H1 (cell line): ENCODE measurements around the gene FHL1. TPM values are rescaled to one million over a fixed set of nuclear protein-coding genes. Genes with fewer than 3 reads are reported as not detected.

ENCODE experiments used
- CTCF ChIA-PET: fragments of 300-600 bp; sonication (Branson Sonifier 250); formaldehyde crosslinking; loops from one replicate; lab custom pipeline; 2021; ENCODE audit not compliant: partially characterized antibody; lab: Charles Lee
- POLR2A ChIA-PET: fragments of 300-600 bp; sonication (Branson Sonifier 250); formaldehyde crosslinking; loops from one replicate; lab custom pipeline; 2021; ENCODE audit warnings: inconsistent platforms; ENCODE audit not compliant: partially characterized antibody; lab: Charles Lee
- DNase-seq, 2 experiments: peaks; one replicate each; pipeline versions ENCODE4 v3.0.0 to v3.0.0-alpha.2; 2010 to 2022; ENCODE audit warnings: low spot score in 2 of 2, low read depth in 1 of 2, mixed read lengths in 1 of 2
- FAIRE-seq: peaks from 2 replicates; lab custom pipeline; 2011; peaks lifted over from hg19 to GRCh38; lab: Jason Lieb, UNC
- H2AFZ ChIP-seq: 2 replicates; pipeline ENCODE4 v1.8.1; 2012; ENCODE audit warnings: low read length, inconsistent platforms
- H2AK5ac ChIP-seq: 2 replicates; pipeline ENCODE4 v1.6.1; 2013; ENCODE audit warnings: low read depth, low read length
- H2BK120ac ChIP-seq: replicated peaks from 2 replicates; pipeline ENCODE3; 2013; ENCODE audit warnings: low read depth, low read length, inconsistent platforms
- H2BK12ac ChIP-seq: 2 replicates; pipeline ENCODE4 v1.6.1; 2013; ENCODE audit warnings: low read depth, low read length
- H2BK15ac ChIP-seq: 2 replicates; pipeline ENCODE4 v1.6.1; 2013; ENCODE audit warnings: low read length
- H2BK20ac ChIP-seq: 2 replicates; pipeline ENCODE4 v1.6.1; 2013; ENCODE audit warnings: low read length
- H2BK5ac ChIP-seq: 2 replicates; pipeline ENCODE4 v1.6.1; 2013; ENCODE audit warnings: low read depth, low read length
- H3K14ac ChIP-seq: 2 replicates; pipeline ENCODE4 v1.6.1; 2013; ENCODE audit warnings: inconsistent platforms; ENCODE audit not compliant: insufficient read length
- H3K18ac ChIP-seq: 2 replicates; pipeline ENCODE4 v1.6.1; 2013; ENCODE audit warnings: low read length; ENCODE audit errors: extremely low read depth
- H3K23ac ChIP-seq: 2 replicates; pipeline ENCODE4 v1.6.1; 2013; ENCODE audit warnings: inconsistent platforms; ENCODE audit not compliant: insufficient read length
- H3K23me2 ChIP-seq: 2 replicates; pipeline ENCODE4 v1.6.1; 2013; ENCODE audit warnings: low read depth, low read length
- H3K27ac ChIP-seq: 2 replicates; pipeline ENCODE4 v1.6.1; 2011; ENCODE audit warnings: low read depth, low read length, inconsistent platforms
- H3K27me3 ChIP-seq, 4 experiments: replicated peaks in 1 of 4; 1 replicate in 1 of 4; 2 replicates in 3 of 4; pipeline versions ENCODE4 v1.6.1 to v1.8.1; 2011 to 2013; ENCODE audit warnings: low read length in 3 of 4, mild to moderate bottlenecking in 3 of 4, inconsistent platforms in 2 of 4, mixed read lengths in 2 of 4, moderate library complexity in 1 of 4; ENCODE audit not compliant: control insufficient read depth in 3 of 4, insufficient read depth in 3 of 4; ENCODE audit errors: extremely low read depth in 1 of 4
- H3K36me3 ChIP-seq, 4 experiments: 2 replicates each; pipeline versions ENCODE4 v1.6.1 to v1.8.1; 2011 to 2013; ENCODE audit warnings: mild to moderate bottlenecking in 4 of 4, low read length in 3 of 4, moderate library complexity in 2 of 4, control low read depth in 1 of 4, inconsistent platforms in 1 of 4; ENCODE audit not compliant: insufficient read depth in 4 of 4, control insufficient read depth in 2 of 4
- H3K4ac ChIP-seq: replicated peaks from 2 replicates; pipeline ENCODE3; 2013; ENCODE audit warnings: low read length, low read depth, mixed read lengths, inconsistent platforms; ENCODE audit not compliant: insufficient read length
- H3K4me1 ChIP-seq, 4 experiments: replicated peaks in 1 of 4; 1 replicate in 1 of 4; 2 replicates in 3 of 4; pipeline versions ENCODE4 v1.6.1 to v1.8.1; 2011 to 2013; ENCODE audit warnings: low read length in 3 of 4, inconsistent platforms in 2 of 4, mixed read lengths in 1 of 4; ENCODE audit not compliant: insufficient read depth in 4 of 4, control insufficient read depth in 3 of 4
- H3K4me2 ChIP-seq, 2 experiments: 2 replicates each; pipeline versions ENCODE4 v1.6.1 to v1.8.1; 2011 to 2013; ENCODE audit warnings: low read depth in 2 of 2, low read length in 2 of 2, control low read depth in 1 of 2, inconsistent platforms in 1 of 2, mild to moderate bottlenecking in 1 of 2; ENCODE audit not compliant: insufficient read depth in 1 of 2
- H3K4me3 ChIP-seq, 4 experiments: fragments of 200-600, 300-600 bp in 1 of 4; sonication (generic), shearing (Covaris generic), sonication (Bioruptor Twin) in 1 of 4; 2 replicates each; pipeline versions ENCODE4 v1.5.1 to v1.8.1; 2011 to 2016; ENCODE audit warnings: low read length in 4 of 4, low read depth in 3 of 4, control low read depth in 2 of 4, inconsistent platforms in 2 of 4, mild to moderate bottlenecking in 2 of 4, mixed read lengths in 1 of 4, moderate library complexity in 1 of 4; ENCODE audit not compliant: insufficient read depth in 2 of 4; ENCODE audit errors: extremely low read depth in 1 of 4
- H3K56ac ChIP-seq: replicated peaks from 2 replicates; pipeline ENCODE3; 2013; ENCODE audit warnings: low read depth, mild to moderate bottlenecking, mixed read lengths, low read length, inconsistent platforms; ENCODE audit not compliant: insufficient read length
- H3K79me1 ChIP-seq: 2 replicates; pipeline ENCODE4 v1.6.1; 2013; ENCODE audit warnings: low read depth, low read length, control low read depth
- H3K79me2 ChIP-seq, 2 experiments: 2 replicates each; pipeline versions ENCODE4 v1.6.1 to v1.8.1; 2012 to 2013; ENCODE audit warnings: low read length in 2 of 2, mild to moderate bottlenecking in 2 of 2, inconsistent platforms in 1 of 2; ENCODE audit not compliant: insufficient read depth in 2 of 2, control insufficient read depth in 1 of 2
- H3K9ac ChIP-seq, 4 experiments: replicated peaks in 1 of 4; 1 replicate in 1 of 4; 2 replicates in 3 of 4; pipeline versions ENCODE4 v1.6.1 to v1.8.1; 2011 to 2013; ENCODE audit warnings: low read depth in 3 of 4, low read length in 3 of 4, control low read depth in 2 of 4, mild to moderate bottlenecking in 2 of 4, moderate library complexity in 2 of 4, inconsistent platforms in 1 of 4; ENCODE audit errors: extremely low read depth in 1 of 4
- H3K9me3 ChIP-seq, 2 experiments: 2 replicates each; pipeline versions ENCODE4 v1.6.1 to v1.8.1; 2012 to 2013; ENCODE audit warnings: mild to moderate bottlenecking in 2 of 2, moderate library complexity in 2 of 2, control low read depth in 1 of 2, inconsistent platforms in 1 of 2, low read depth in 1 of 2, low read length in 1 of 2, mixed read lengths in 1 of 2; ENCODE audit not compliant: insufficient read depth in 2 of 2
- H4K20me1 ChIP-seq, 2 experiments: replicated peaks in 1 of 2; 2 replicates each; pipeline versions ENCODE3 to v1.8.1; 2011 to 2013; ENCODE audit warnings: inconsistent platforms in 2 of 2, low read length in 2 of 2, mild to moderate bottlenecking in 1 of 2; ENCODE audit not compliant: insufficient read depth in 2 of 2, control insufficient read depth in 1 of 2
- H4K5ac ChIP-seq: 2 replicates; pipeline ENCODE4 v1.6.1; 2013; ENCODE audit warnings: low read length, low read depth, mixed read lengths, inconsistent platforms; ENCODE audit not compliant: insufficient read length
- H4K8ac ChIP-seq: 2 replicates; pipeline ENCODE4 v1.8.0; 2013; ENCODE audit warnings: mild to moderate bottlenecking, moderate library complexity, low read length, inconsistent platforms; ENCODE audit not compliant: insufficient read depth; ENCODE audit errors: extremely low read depth
- H4K91ac ChIP-seq: replicated peaks from 2 replicates; pipeline ENCODE3; 2013; ENCODE audit warnings: low read length, mixed read lengths, inconsistent platforms; ENCODE audit not compliant: insufficient read length
- KDM4A ChIP-seq: IDR thresholded peaks from one replicate; pipeline ENCODE4 v1.7.1; 2012; ENCODE audit warnings: low read depth, mild to moderate bottlenecking, moderate library complexity, low read length, inconsistent platforms; ENCODE audit not compliant: severe bottlenecking
- RBBP5 ChIP-seq: IDR thresholded peaks from 2 replicates; pipeline ENCODE4 v1.7.1; 2012; ENCODE audit warnings: low read depth, mild to moderate bottlenecking, inconsistent platforms, low read length, moderate library complexity, borderline replicate concordance
- SP4 ChIP-seq: IDR thresholded peaks from 2 replicates; pipeline ENCODE4 v1.6.1; 2012; ENCODE audit warnings: low read length, inconsistent platforms
- WGBS, 2 experiments: shearing (Covaris generic) in 1 of 2; methylation state at CpG; one replicate each; pipeline versions ENCODE4 v1.1.6 to v1.1.7; 2013 to 2015; ENCODE audit warnings: low lambda C conversion rate in 2 of 2, mixed read lengths in 2 of 2, inconsistent platforms in 1 of 2, low coverage in 1 of 2, missing lambda C conversion rate in 1 of 2; ENCODE audit not compliant: insufficient replicate concordance in 2 of 2, insufficient coverage in 1 of 2, insufficient read length in 1 of 2; ENCODE audit errors: extremely low coverage in 1 of 2, missing lambda C conversion rate in 1 of 2; 5-methylcytosine and 5-hydroxymethylcytosine counted together
- long read RNA-seq, 2 experiments: library from RNA in 1 of 2; library from capped mRNA in 1 of 2; stranded (forward); transcript quantifications; one replicate each; pipeline ENCODE4 v2.0.0, GENCODE V29; 2021; ENCODE audit warnings: inconsistent platforms in 1 of 2
- polyA minus RNA-seq, 3 experiments: library from RNA; depleted of rRNA, polyadenylated mRNA; stranded (reverse); fragments of >200 nt; gene quantifications; 1 replicate in 2 of 3; 2 replicates in 1 of 3; pipeline ENCODE4 v1.2.3, GENCODE V29; 2011
- polyA plus RNA-seq, 7 experiments: library from polyadenylated mRNA; depleted of rRNA in 3 of 7; stranded (reverse) in 5 of 7; unstranded in 2 of 7; fragments of >200 nt in 5 of 7; fragments of 200-250 nt in 2 of 7; gene quantifications; 1 replicate in 5 of 7; 2 replicates in 1 of 7; 4 replicates in 1 of 7; pipeline versions ENCODE4 v1.2.1 to v1.2.3, GENCODE V29; 2011 to 2013; ENCODE audit warnings: missing spikeins in 2 of 7, mixed read lengths in 2 of 7
- total RNA-seq: library from RNA; stranded (reverse); fragmentation: NEBNext Ultra II Directional; extraction: Animal tissue kit (Norgen Biotek cat#: 25700); gene quantifications from 2 replicates; pipeline ENCODE4 v1.2.1, GENCODE V29; 2021

The FHL1 gene
- 56.5 and 57.1 TPM in 2 replicates for total RNA-seq
- 37.1 and 45.0 TPM in 2 replicates for polyA plus RNA-seq (2011; rRNA removed)
- 49.7 TPM for polyA plus RNA-seq (2011; cell fraction: cytosol; rRNA removed)
- 47.7 TPM for polyA plus RNA-seq (2011; cell fraction: nucleus; rRNA removed)
- polyA plus RNA-seq (2012, experiment 1 of 2): 38.0 to 52.7 TPM (median 49.9 TPM) in 4 replicates
- 24.8 TPM for polyA plus RNA-seq (2012, experiment 2 of 2)
- 32.7 TPM for polyA plus RNA-seq (2013, experiment 1 of 2)
- 33.7 TPM for polyA plus RNA-seq (2013, experiment 2 of 2)
- polyA minus RNA-seq (2011; rRNA and poly(A)+ RNA removed): 115 and 129 TPM in 2 replicates
- polyA minus RNA-seq (2011; cell fraction: cytosol; rRNA and poly(A)+ RNA removed): 29.1 TPM
- 29.4 TPM for polyA minus RNA-seq (2011; cell fraction: nucleus; rRNA and poly(A)+ RNA removed)
- long read RNA-seq, experiment 1, transcript FHL1-205 (7 exons, 2,441 nt): major isoform, 23 of 49 reads
- long read RNA-seq, experiment 1, partial matches to known transcripts: 13 of 49 reads
- long read RNA-seq, experiment 1, other reads (novel, unspliced or antisense): 11 of 49 reads
- long read RNA-seq, experiment 2, partial matches to known transcripts: 0 of 5 reads
- long read RNA-seq, experiment 2, other reads (novel, unspliced or antisense): 2 of 5 reads

GRCh38 chrX:136147315-136147901, at the start of gene FHL1:
FHL1 (plus strand) TSS chrX:136147533.
- Histone ChIP-seq H3K4me3 (peak within 1 kb of the TSS; percentile 47 to 78 (median 62)), H3K36me3 (no peaks in the 10 kb centered on the region), H4K5ac (no peak within 1 kb of the TSS), H2BK5ac (no peak within 1 kb of the TSS), H3K27ac (no peak within 1 kb of the TSS), H3K4ac (no peak within 1 kb of the TSS), H3K56ac (no peak within 1 kb of the TSS), H3K4me1 (peaks cover 0 to 2% (median 0%) of the 10 kb centered on the region in 4 experiments; a peak in 1 of 7 replicates), H3K9me3 (no peaks in the 10 kb centered on the region), H3K79me2 (peaks cover 0 to 29% of the 10 kb centered on the region in 2 experiments; a peak in 2 of 4 replicates), H3K79me1 (no peaks in the 10 kb centered on the region), H3K23ac (no peak within 1 kb of the TSS), H2BK15ac (no peak within 1 kb of the TSS), H3K27me3 (peaks cover 0 to 19% (median 11%) of the 10 kb centered on the region in 4 experiments; a peak in 6 of 7 replicates), H3K14ac (no peak within 1 kb of the TSS), H3K18ac (no peak within 1 kb of the TSS), H3K9ac (peak within 1 kb of the TSS in 2 of 4 experiments; percentile 40 to 59; a peak in 3 of 7 replicates), H4K8ac (peak within 1 kb of the TSS; percentile 51; the same call in 1 of the 2 replicates), H2BK120ac (no peak within 1 kb of the TSS), H4K20me1 (no peaks in the 10 kb centered on the region), H2BK20ac (no peak within 1 kb of the TSS), H2AK5ac (no peak within 1 kb of the TSS), H2BK12ac (no peak within 1 kb of the TSS), H4K91ac (no peak within 1 kb of the TSS), H3K4me2 (peak within 1 kb of the TSS; percentile 67 to 71), H3K23me2 (no peaks in the 10 kb centered on the region; the same call in 1 of the 2 replicates), H2AFZ (peak within 1 kb of the TSS; percentile 7; the same call in 1 of the 2 replicates)
- CTCF ChIA-PET: interaction anchor here (1.1 kb wide), 1 partner anchor 18 kb away, joined by 3 read pairs; no protein-coding TSS in a partner anchor
- POLR2A ChIA-PET: no interaction called here
- DNase-seq (peak in 1 of 2 experiments; percentile 50), FAIRE-seq (no peak)
- WGBS, 2 experiments: no CpG with 5 or more reads among the region's 84 CpGs
- TF ChIP-seq RBBP5: 0 out of 2 replicates have a peak, but pooled peaks have one; percentile 16
- TF ChIP-seq SP4: no peak
- TF ChIP-seq KDM4A: peak; percentile 12
